Kidney epithelial cell (primary cell): Measurements from ENCODE around the gene NFYC. TPM values are rescaled to one million over a fixed set of nuclear protein-coding genes. Genes with fewer than 3 reads are reported as not detected.

Experiments
- DNase-seq: peaks from one replicate; pipeline ENCODE4 v3.0.0-alpha.2; 2010; ENCODE audit warnings: low read depth
- H3K27me3 ChIP-seq: 2 replicates; pipeline ENCODE4 v1.6.0; 2011; ENCODE audit warnings: low read length; ENCODE audit not compliant: control insufficient read depth, insufficient read depth
- H3K36me3 ChIP-seq: 2 replicates; pipeline ENCODE4 v1.5.1; 2011; ENCODE audit warnings: low read length; ENCODE audit not compliant: control insufficient read depth, insufficient read depth
- H3K4me3 ChIP-seq: 2 replicates; pipeline ENCODE4 v1.5.1; 2011; ENCODE audit warnings: low read depth, mild to moderate bottlenecking, control low read depth, low read length
- total RNA-seq: library from RNA; depleted of rRNA; stranded (reverse); fragments of >200 nt; gene quantifications from 2 replicates; pipeline ENCODE4 v1.2.3, GENCODE V29; 2015
- TF ChIP-seq, protein P1 (sequence below): IDR thresholded peaks from 2 replicates; pipeline ENCODE4 v1.5.1; 2011; ENCODE audit warnings: mild to moderate bottlenecking, moderate library complexity, low read length, control low read depth, inconsistent platforms; ENCODE audit not compliant: insufficient read depth, poor library complexity, severe bottlenecking

Gene NFYC
- total RNA-seq, 1 donor from 2014 or later: 44.4 TPM

DNA sequence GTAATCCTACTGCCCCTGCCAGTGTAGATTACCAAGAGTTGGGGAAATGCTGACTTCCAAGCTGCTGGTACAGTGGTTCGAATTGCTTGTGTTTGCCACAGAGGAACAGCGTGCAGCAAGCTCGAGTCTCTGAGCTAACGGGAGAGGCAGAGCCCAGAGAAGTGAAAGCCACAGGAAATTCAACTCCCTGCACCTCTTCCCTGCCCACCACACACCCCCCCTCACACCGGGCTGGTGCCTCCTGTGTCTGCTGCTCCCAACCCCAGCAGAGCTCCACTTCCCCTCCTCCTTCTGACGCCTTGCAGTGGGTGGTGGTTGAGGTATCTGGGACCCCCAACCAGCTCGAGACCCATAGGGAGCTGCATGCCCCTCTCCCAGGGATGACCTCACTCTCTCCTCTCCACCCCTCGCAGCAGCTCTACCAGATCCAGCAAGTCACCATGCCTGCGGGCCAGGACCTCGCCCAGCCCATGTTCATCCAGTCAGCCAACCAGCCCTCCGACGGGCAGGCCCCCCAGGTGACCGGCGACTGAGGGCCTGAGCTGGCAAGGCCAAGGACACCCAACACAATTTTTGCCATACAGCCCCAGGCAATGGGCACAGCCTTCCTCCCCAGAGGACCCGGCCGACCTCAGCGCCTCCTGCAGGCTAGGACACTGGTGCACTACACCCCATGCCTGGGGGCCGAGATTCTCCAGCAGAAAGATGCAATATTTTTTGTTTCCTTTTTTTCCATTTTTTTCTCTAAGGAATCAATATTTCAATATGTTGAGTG lies 79.0 kb downstream of the NFYC start:
- Histone ChIP-seq H3K4me3 (no peak overlapping the region), H3K27me3 (no peaks in the 10 kb centered on the region), H3K36me3 (peaks cover 3% of the 10 kb centered on the region)
- TF ChIP-seq, protein P1, sequence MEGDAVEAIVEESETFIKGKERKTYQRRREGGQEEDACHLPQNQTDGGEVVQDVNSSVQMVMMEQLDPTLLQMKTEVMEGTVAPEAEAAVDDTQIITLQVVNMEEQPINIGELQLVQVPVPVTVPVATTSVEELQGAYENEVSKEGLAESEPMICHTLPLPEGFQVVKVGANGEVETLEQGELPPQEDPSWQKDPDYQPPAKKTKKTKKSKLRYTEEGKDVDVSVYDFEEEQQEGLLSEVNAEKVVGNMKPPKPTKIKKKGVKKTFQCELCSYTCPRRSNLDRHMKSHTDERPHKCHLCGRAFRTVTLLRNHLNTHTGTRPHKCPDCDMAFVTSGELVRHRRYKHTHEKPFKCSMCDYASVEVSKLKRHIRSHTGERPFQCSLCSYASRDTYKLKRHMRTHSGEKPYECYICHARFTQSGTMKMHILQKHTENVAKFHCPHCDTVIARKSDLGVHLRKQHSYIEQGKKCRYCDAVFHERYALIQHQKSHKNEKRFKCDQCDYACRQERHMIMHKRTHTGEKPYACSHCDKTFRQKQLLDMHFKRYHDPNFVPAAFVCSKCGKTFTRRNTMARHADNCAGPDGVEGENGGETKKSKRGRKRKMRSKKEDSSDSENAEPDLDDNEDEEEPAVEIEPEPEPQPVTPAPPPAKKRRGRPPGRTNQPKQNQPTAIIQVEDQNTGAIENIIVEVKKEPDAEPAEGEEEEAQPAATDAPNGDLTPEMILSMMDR: no peak
- no peak for DNase-seq

DNA sequence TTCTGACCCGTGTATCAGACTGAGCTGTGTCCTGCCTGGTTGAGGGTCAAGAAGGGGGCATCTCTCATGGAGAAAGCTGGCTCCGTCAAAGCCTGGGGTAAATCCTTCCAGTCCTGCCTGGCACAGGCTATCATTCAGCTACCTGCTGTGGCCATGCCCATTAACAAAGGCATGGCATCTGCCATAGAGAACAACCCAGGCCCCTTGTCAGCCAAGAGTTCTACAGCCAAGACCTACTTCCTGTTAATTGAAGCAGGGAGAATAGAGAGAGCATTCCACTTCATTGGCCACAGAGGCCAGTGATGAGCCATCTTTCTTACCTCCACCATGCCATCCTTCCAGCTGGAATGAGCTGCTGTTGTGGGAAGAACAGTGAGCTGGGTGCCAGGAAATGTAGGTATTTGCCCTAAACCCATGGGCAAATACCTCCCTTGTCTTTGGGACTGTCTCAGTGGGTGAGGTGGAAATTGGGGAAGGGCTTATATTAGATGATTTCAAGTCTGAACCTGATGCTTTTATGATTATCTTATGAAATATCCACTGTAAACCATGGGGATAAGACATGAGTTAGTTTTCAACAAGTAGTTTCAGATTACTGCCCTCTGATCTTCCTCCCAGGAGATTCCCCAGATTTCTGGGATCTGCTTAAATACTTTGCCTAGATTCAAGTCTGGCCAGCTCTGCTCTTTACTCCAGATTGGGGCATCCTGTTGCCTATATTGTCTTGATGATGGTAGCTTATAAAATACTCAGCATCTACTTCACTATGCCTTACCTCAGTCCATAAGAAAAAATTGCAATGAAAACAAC lies 80.8 kb downstream of the NFYC start:
- no peak for DNase-seq

DNA sequence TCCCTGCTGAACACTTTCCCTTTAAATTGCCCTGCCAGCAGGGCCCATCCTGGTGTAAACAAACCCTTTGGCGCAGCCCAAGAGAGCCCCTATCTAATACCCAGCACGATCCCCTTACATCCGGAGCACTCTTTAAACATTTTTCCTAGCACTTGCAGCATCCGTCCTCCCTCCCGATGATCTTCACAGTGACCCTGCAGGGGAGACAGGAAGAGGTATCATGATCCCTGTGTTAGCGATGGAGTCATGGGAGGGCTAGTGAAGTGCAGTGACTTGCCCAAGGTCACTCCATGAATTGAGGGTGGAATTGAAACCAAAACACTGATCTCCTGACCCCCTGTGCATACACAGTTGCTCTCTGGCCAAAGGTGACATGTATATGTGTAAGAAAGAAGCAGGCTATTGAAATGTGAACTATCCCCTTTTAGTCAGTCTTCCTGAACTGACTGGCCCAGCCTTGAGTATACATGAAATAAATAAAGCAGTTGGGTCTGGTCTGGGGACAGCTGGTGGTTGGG lies 82.3 kb downstream of the NFYC start:
- DNase-seq: no peak
- H3K4me3 ChIP-seq: no peak overlapping the region
- no peaks in the 10 kb centered on the region for H3K27me3 ChIP-seq
- H3K36me3 ChIP-seq: peaks cover 3% of the 10 kb centered on the region
- TF ChIP-seq, protein P1: no peak

More for the DNA sequence above, 80.8 kb downstream of the NFYC start:
- H3K4me3 ChIP-seq: no peak overlapping the region
- no peaks in the 10 kb centered on the region for H3K27me3 ChIP-seq
- TF ChIP-seq, protein P1: no peak
- H3K36me3 ChIP-seq: peaks cover 3% of the 10 kb centered on the region

DNA sequence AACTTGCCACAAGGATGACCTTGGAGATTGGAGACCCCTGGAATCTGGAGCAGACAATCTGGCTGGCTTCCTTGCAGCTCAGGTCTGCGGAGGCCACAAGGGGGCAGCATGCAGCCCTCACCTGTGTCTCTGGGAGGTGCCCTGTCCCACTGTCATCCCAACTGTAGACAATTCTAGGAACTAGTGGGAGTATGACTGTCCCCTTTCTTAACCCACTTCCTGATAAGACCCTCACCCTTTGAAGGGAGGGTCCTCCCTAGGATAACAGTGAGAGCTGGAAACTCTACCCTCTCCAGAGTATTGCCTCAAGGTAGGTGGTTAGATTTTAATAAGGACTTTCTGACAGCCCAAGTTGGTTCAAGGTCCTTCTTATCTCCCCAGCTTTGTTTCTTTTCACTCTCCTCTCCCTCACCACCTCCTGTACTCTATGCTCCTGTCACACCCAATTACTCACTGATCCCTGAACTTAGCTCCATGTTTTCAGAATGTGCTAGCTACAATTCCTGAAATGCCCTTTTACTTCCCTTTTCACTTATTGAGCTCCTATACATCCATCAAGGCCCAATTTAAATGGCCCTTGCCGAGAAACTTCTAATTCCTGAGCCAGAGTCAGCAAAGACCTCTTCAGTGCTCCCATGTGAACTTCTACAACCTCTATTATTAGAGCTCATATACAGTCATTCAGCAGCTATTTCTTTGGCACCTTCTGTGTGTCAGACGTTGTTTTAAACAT lies 82.9 kb downstream of the NFYC start:
- TF ChIP-seq, protein P1: peak; percentile 93
- H3K4me3 ChIP-seq: no peak overlapping the region
- H3K27me3 ChIP-seq: no peaks in the 10 kb centered on the region
- no peak for DNase-seq
- peaks cover 3% of the 10 kb centered on the region for H3K36me3 ChIP-seq

DNA sequence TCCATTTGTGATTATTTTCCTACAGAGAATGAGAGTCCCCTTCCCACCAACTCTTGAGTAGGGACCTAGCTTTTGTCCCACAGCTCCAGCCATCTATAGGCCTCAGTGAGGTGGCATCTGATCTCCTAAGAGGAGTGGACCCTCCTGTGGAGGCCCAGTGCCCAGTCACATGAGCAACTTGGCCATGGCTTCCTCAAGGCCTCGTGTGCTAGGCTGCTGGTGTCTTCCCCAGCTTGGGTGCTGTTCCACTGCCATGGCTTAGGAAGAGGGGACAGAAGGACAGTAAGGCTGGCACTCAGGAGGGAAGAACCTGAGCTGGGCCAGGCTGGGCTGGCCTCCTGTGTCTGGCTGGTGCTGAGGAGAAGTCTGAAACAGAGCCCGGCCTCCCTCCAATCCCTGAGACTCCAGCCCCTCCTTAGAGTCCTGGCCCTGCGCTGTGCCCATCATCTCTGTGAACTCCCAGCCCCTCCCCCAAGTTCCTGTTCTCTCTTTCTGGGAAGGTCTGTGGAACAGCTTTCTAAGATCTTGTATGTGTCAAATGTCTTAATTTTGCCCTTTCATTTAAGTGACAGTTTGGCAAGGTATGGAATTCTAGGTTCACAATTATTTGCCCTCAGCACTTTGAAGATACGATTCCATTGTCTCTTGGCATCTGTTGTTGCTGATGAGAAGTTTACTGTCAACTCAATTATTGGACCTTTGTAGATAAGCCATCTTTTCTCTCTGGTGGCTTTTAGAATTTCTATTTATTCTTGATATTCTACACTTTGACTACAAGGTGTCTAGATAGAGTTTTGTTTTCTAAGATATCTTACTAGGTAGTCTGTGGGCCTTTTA lies 85.0 kb downstream of the NFYC start:
- no peaks in the 10 kb centered on the region for H3K27me3 ChIP-seq
- DNase-seq: no peak
- H3K4me3 ChIP-seq: no peak overlapping the region
- TF ChIP-seq, protein P1: no peak
- peaks cover 1% of the 10 kb centered on the region for H3K36me3 ChIP-seq
